AG10803 (cell line): ENCODE measurements around the gene IGFLR1.
A peak's percentile ranks its signal among the peaks of the same experiment; 100 is the strongest.
"Not testable (repeated sequence)": the region's sequence is repeated elsewhere in the genome, so short reads cannot be mapped to it uniquely, and the experiment has no call there.

Source experiments
- DNase-seq: peaks from one replicate; pipeline ENCODE4 v3.0.0; 2010; ENCODE audit warnings: low read depth
- H3K4me3 ChIP-seq: 2 replicates; pipeline ENCODE4 v1.5.1; 2011; ENCODE audit warnings: mild to moderate bottlenecking, low read length, control low read depth
- CTCF ChIP-seq: conservative IDR thresholded peaks from 2 replicates; pipeline ENCODE4 v1.5.1; 2011; ENCODE audit warnings: mild to moderate bottlenecking, low read length, control low read depth, inconsistent platforms

Gene IGFLR1

GRCh38 chr19:35776102-35776788 lies 34.0 kb upstream of the IGFLR1 start:
- DNase-seq = no peak
- peak overlapping the region; percentile 72 for H3K4me3 ChIP-seq
- TF ChIP-seq CTCF = no peak

- DNase-seq = peak; percentile 91
- H3K4me3 ChIP-seq = peak within 1 kb of the TSS; percentile 72
- no peak for TF ChIP-seq CTCF
These were observed 33.2 kb upstream of the IGFLR1 start, which contains the start of gene ARHGAP33 for GRCh38 chr19:35775298-35776101. TSS of gene ARHGAP33 (plus strand) at chr19:35775564. CDS start at chr19:35775659, 95 bp downstream.

- peak overlapping the region; percentile 53 for H3K4me3 ChIP-seq
- no peak for TF ChIP-seq CTCF
- DNase-seq = no peak
These were observed 32.7 kb upstream of the IGFLR1 start for GRCh38 chr19:35775046-35775297.

- DNase-seq = no peak
These were observed 32.2 kb upstream of the IGFLR1 start for GRCh38 chr19:35774274-35775045.

GRCh38 chr19:35773020-35773806 lies 31.0 kb upstream of the IGFLR1 start:
- DNase-seq = peak; percentile 19
- H3K4me3 ChIP-seq = no peak overlapping the region
- TF ChIP-seq CTCF = no peak

More at GRCh38 chr19:35774274-35775045, 32.2 kb upstream of the IGFLR1 start:
- peak overlapping the region; percentile 53 for H3K4me3 ChIP-seq
- no peak for TF ChIP-seq CTCF

- H3K4me3 ChIP-seq, DNase-seq: not testable (repeated sequence)
These were observed 30.1 kb upstream of the IGFLR1 start for GRCh38 chr19:35772362-35772761.

- no peak overlapping the region for H3K4me3 ChIP-seq
- DNase-seq = no peak
- TF ChIP-seq CTCF = no peak
These were observed 25.8 kb upstream of the IGFLR1 start for GRCh38 chr19:35768082-35768421.
